ENCODE data around the gene CNPY2.

The CNPY2 gene

DNA sequence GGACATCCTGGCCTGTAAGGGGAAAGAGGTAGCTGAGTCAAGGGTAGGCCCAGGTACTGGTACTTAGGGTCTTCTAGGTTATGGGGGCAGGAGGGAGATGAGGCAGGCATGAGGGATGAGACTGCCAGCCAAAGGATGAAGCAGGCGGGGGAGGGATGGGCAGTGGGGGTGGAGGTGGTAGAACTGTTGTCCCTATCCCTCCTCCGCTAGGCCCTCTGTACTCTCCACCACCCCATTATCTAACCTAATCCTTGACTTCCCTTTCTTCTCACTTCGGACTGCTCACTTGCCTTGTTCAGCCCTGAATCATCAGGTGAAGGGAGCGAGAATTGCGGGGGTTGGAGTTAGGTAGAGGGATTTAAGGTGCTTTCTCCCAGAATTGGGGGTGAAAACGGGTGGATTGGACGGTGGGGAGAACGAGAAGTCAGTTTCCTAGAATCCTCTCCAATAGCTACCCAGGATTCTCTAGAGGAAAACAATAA lies 17.4 kb upstream of the CNPY2 start (continued):
- TF ChIP-seq, protein P1, sequence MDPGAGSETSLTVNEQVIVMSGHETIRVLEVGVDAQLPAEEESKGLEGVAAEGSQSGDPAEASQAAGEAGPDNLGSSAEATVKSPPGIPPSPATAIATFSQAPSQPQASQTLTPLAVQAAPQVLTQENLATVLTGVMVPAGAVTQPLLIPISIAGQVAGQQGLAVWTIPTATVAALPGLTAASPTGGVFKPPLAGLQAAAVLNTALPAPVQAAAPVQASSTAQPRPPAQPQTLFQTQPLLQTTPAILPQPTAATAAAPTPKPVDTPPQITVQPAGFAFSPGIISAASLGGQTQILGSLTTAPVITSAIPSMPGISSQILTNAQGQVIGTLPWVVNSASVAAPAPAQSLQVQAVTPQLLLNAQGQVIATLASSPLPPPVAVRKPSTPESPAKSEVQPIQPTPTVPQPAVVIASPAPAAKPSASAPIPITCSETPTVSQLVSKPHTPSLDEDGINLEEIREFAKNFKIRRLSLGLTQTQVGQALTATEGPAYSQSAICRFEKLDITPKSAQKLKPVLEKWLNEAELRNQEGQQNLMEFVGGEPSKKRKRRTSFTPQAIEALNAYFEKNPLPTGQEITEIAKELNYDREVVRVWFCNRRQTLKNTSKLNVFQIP (CRISPR knock-in tag; IDR thresholded peaks at IDR 0.05; ENCODE audit: borderline replicate concordance, low read depth): no peak

DNA sequence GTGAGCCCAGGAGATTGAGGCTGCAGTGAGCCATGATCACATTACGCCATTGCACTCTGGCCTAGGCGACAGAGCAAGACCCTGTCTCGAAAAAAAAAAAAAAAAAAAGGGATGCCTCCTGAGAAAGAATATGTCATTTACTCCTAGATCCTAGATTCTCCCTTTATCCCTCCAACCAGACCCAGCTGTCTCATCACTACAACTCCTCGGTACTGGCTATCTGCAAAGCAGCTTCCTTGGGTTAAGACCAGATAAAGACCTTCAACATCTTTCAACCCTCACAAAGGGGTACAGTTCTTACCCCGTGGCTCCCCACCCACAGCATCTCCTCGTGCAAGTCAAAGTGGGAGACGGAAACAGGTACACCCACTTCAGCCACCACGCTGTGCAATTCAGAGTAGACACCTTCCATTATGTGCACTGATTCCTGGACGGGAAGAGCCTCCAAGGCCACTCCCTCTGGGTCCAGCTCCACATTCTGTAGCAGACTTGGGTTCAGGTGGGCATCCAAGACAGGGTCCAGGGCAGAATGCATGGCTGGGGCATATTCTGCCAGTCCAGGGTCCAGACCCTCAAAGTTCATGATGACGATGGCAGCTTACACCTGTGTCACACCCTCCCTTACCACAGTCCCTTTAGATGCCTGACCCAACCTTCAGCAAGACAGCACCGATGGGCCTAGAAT lies 16.9 kb upstream of the CNPY2 start:
- TF ChIP-seq ZFP3 (CRISPR knock-in tag; IDR thresholded peaks at IDR 0.05) (no peak), ZNF70 (CRISPR knock-in tag; IDR thresholded peaks at IDR 0.05) (no peak)
- no peak for ATAC-seq

DNA sequence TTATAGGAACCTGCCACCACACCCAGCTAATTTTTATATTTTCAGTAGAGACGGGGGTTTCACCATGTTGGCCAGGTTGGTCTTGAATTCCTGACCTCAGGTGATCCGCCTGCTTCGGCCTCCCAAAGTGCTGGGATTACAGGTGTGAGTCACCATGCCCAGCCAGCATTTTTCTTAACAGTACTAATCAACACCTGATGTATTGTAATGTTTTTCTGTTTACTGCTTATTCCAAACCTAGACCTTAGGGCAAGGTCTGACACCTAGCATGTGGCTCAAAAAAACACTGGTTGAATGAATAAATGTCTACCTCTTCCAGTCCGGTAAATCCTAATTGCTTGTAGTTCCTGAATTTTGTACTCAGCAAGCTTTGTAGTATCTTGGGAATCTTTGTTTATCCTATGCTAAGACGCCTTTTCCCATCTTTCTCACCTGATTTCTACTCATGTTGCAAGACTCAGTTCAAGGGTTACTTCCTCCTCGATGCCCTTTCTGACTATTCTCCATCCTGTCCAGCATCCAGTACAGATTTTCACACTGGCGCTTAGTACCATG lies 15.2 kb upstream of the CNPY2 start:
- no peak for ATAC-seq
- TF ChIP-seq CSDC2 (CRISPR knock-in tag; IDR thresholded peaks at IDR 0.05) (no peak), RARB (CRISPR knock-in tag; IDR thresholded peaks at IDR 0.05) (no peak), SNAI2 (CRISPR knock-in tag; IDR thresholded peaks at IDR 0.05) (no peak), ISL1 (CRISPR knock-in tag; IDR thresholded peaks at IDR 0.05) (no peak), TCF4 (CRISPR knock-in tag; IDR thresholded peaks at IDR 0.05; ENCODE audit: borderline replicate concordance) (no peak), OSR1 (CRISPR knock-in tag; IDR thresholded peaks at IDR 0.05) (no peak), BACH2 (CRISPR knock-in tag; IDR thresholded peaks at IDR 0.05; ENCODE audit: borderline replicate concordance) (no peak), GLIS3 (CRISPR knock-in tag; IDR thresholded peaks at IDR 0.05) (no peak), ZNF8 (CRISPR knock-in tag; IDR thresholded peaks at IDR 0.05) (no peak)
- TF ChIP-seq, protein P1 (CRISPR knock-in tag; IDR thresholded peaks at IDR 0.05; ENCODE audit: borderline replicate concordance, low read depth): no peak
- TF ChIP-seq, protein P2, sequence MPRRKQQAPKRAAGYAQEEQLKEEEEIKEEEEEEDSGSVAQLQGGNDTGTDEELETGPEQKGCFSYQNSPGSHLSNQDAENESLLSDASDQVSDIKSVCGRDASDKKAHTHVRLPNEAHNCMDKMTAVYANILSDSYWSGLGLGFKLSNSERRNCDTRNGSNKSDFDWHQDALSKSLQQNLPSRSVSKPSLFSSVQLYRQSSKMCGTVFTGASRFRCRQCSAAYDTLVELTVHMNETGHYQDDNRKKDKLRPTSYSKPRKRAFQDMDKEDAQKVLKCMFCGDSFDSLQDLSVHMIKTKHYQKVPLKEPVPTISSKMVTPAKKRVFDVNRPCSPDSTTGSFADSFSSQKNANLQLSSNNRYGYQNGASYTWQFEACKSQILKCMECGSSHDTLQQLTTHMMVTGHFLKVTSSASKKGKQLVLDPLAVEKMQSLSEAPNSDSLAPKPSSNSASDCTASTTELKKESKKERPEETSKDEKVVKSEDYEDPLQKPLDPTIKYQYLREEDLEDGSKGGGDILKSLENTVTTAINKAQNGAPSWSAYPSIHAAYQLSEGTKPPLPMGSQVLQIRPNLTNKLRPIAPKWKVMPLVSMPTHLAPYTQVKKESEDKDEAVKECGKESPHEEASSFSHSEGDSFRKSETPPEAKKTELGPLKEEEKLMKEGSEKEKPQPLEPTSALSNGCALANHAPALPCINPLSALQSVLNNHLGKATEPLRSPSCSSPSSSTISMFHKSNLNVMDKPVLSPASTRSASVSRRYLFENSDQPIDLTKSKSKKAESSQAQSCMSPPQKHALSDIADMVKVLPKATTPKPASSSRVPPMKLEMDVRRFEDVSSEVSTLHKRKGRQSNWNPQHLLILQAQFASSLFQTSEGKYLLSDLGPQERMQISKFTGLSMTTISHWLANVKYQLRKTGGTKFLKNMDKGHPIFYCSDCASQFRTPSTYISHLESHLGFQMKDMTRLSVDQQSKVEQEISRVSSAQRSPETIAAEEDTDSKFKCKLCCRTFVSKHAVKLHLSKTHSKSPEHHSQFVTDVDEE (CRISPR knock-in tag; IDR thresholded peaks at IDR 0.05): no peak

DNA sequence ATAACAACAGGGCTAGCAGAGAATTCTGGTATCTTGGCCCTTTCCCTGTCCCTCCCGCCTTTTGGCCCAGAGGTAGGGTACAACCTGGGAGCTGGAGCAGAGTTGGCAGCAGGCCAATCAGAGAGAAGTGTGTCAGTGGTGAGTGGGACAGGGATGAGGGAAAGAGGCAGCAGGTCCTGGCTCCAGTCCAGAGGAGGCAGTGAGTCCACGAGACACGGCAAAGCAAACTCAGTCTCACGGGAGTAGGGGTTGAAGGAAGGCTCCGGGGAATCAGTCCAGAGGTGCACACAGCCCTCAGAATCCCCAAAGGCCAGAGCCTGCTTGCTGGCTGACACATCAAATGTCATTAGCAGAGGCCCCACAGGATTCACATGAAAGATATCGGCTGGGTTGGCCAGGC lies 10.7 kb upstream of the CNPY2 start:
- TF ChIP-seq BACH2 (CRISPR knock-in tag; IDR thresholded peaks at IDR 0.05; ENCODE audit: borderline replicate concordance): no peak
- TF ChIP-seq, protein P3, sequence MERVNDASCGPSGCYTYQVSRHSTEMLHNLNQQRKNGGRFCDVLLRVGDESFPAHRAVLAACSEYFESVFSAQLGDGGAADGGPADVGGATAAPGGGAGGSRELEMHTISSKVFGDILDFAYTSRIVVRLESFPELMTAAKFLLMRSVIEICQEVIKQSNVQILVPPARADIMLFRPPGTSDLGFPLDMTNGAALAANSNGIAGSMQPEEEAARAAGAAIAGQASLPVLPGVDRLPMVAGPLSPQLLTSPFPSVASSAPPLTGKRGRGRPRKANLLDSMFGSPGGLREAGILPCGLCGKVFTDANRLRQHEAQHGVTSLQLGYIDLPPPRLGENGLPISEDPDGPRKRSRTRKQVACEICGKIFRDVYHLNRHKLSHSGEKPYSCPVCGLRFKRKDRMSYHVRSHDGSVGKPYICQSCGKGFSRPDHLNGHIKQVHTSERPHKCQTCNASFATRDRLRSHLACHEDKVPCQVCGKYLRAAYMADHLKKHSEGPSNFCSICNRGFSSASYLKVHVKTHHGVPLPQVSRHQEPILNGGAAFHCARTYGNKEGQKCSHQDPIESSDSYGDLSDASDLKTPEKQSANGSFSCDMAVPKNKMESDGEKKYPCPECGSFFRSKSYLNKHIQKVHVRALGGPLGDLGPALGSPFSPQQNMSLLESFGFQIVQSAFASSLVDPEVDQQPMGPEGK (CRISPR knock-in tag; IDR thresholded peaks at IDR 0.05; ENCODE audit: borderline replicate concordance): no peak
- TF ChIP-seq, protein P4, sequence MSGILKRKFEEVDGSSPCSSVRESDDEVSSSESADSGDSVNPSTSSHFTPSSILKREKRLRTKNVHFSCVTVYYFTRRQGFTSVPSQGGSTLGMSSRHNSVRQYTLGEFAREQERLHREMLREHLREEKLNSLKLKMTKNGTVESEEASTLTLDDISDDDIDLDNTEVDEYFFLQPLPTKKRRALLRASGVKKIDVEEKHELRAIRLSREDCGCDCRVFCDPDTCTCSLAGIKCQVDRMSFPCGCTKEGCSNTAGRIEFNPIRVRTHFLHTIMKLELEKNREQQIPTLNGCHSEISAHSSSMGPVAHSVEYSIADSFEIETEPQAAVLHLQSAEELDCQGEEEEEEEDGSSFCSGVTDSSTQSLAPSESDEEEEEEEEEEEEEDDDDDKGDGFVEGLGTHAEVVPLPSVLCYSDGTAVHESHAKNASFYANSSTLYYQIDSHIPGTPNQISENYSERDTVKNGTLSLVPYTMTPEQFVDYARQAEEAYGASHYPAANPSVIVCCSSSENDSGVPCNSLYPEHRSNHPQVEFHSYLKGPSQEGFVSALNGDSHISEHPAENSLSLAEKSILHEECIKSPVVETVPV (CRISPR knock-in tag; IDR thresholded peaks at IDR 0.05): no peak
- no peak for TF ChIP-seq CSDC2 (CRISPR knock-in tag; IDR thresholded peaks at IDR 0.05)
- no peak for TF ChIP-seq ZNF70 (CRISPR knock-in tag; IDR thresholded peaks at IDR 0.05)
- no peak for TF ChIP-seq TOX (CRISPR knock-in tag; IDR thresholded peaks at IDR 0.05; ENCODE audit: borderline replicate concordance)
- no peak for ATAC-seq
